SIG-M5 treated with dmso at 0.1 percent for 504 hours (cell line): ENCODE data around the gene CASZ1.

Experiments
- DNase-seq: peaks from one replicate; lab custom pipeline; 2025; ENCODE audit not compliant: unreplicated experiment; lab: John Stamatoyannopoulos, UW

The CASZ1 gene

GRCh38 chr1:10690484-10690883 is 106.0 kb downstream of the CASZ1 start:
- DNase-seq: no peak

GRCh38 chr1:10688409-10688786 is 108.0 kb downstream of the CASZ1 start:
- no peak for DNase-seq

GRCh38 chr1:10687782-10688408 is 108.6 kb downstream of the CASZ1 start:
- no peak for DNase-seq

DNA sequence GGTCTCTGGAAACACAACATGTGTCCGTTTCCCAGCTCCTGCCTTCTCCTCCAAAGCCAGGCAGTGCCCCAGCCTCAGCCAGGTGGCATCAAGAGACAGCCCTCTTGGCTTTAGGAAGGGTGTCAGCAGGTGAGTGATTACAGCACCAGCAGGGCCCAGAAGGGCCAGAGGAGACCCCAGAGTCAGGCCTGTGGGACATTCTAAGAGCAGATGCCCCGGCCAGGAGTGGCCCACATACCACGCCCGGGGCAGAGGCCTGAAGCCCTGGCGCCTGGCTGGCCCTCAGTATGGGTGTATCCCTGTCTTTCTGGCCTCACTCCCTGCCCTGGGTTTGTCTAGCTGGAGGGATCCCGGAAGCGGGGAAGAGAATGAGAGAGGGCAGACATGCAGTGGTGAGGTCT is 109.2 kb downstream of the CASZ1 start:
- no peak for DNase-seq

DNA sequence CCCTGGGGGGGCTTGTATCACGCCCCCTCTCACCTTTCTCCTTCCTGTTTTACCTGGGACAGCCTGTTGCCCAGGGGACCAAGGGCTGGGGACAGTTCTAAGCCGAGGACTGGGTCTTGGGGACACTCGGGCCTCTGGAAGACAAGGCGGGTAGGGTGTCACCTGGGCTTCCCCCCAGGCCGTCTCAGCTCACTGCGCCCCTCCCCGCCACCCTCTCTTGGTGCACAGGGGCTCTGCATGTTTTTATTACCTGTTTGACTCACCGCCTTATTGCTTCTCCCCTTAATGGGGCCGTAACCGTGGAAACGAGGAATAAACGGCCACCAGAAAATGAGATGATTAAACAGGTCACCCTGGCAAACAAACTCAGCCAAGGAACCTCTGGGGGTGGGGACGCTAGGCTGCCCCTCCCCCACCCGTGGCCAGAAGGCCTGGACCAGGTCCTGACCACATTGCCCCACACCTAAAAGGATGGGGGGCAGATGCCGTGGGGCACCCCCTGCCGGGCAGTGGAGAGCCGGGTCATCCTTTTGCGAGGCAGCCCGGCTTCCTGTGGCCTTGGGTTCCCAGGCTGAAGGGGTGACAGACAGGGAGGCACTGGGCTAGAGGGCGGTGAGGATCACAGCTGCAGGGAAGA is 109.9 kb downstream of the CASZ1 start:
- DNase-seq: no peak

GRCh38 chr1:10685808-10686403 is 110.5 kb downstream of the CASZ1 start:
- no peak for DNase-seq

DNA sequence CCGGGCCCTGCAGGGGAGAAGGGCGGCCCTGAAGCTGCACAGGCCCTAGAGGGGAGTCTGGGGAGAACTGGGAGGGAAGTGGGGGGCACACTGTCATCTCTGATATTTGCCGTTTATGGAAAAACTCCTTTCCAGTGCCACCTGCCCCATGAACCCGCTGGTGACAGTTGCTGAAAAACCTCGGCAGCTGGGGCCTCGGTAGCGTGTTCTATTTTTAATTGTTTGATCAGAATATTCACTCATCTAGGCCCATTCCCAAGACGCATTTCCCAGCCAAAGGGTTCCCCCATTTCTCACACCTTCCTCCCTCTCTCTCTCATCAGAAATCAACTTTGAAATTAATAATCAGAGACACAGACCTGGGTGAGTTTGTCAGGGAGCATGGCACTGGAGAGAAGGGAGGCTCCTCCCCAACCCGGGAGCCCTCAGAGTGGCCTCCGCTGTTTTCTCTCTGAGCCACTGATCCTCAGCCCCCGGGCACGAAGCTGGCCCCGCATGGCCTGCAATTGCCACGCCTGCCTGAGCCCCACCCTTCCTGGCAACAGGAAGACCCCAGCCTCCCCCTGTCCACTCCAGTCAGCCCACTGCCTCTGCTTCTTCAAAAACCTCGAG is 111.1 kb downstream of the CASZ1 start:
- DNase-seq: no peak

- DNase-seq: no peak
Measured at GRCh38 chr1:10684221-10684620, 112.2 kb downstream of the CASZ1 start.

DNA sequence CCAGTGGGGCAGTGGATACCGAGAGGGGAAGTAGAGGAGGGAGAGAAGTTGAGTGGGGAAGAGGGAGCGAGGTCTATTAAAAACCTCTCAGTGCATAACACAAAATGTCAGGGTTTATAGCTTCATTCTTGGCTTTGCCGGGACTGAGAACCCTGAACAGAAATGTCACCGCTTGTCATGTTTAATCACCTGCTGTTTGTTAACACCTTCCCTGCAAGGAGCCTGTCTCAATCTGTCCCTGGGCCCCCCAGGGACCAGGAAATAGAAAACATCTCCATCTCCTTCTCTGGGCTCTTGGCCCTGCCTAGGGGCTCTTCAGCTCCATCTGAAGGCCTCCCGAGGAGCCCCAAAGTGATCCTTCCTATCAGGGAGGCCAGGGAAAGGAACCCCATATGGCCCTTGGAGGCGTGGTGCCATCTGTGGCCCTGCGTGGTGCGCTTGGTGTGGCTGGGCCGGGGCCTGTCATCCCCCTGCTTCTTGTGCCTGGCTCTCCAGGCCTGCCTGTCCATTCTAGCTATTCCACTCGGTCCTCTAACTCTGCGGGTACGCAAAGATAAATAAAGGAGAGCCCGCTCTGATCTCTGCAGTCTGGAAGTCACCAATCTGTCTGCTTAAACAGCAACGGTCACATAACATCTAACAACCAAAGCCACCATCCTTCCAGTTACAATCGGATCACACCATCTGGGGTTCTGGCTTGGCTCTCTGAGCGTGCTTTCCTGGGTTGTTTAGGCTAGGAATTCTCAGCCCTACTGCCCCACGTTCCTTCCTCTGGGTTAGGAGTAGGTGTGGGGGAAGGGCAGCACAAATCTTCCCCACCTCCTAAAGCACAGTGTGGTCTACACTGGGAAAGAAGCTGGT is 113.8 kb downstream of the CASZ1 start:
- DNase-seq: no peak

- DNase-seq: no peak
Measured at GRCh38 chr1:10682108-10682445, 114.4 kb downstream of the CASZ1 start.

DNA sequence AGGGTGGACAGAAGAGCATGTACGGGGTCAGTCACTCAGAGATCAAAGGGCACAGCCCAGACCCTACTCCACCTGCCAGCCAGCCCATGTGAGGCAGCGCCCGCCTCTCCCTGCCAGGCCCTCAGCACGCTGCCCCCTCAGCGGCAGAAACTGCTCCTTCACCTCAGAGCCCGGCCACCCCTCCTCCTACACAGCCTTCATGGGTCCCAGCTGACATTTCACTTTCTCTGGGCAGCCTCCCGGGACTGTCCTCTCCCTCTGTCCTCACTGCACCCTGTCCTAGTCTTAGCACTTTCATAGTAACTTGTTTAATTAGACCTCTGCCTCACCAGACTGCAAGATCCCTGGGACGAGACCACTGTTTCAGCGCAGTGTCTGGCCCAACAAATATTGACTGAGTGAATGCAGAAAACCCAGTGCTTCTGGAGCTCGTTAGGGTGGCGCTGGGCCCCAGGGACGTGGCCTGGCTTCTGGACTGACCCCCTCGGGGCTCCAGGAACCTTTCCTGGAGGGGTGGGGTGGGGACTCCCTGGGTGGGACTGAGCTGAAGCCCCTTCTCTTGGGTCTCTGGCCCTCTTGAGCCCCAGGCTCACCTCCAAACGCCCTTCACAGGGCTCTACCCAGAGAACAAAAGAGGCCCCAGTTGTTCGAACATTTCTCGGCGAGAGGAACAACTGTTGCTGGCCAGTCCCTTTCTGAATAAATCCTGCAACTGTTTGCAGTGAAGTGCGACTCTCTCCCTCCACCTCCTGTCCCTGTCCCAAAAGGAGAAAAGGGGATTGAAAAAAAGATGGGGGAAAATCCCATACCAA is 114.9 kb downstream of the CASZ1 start:
- DNase-seq: no peak

DNA sequence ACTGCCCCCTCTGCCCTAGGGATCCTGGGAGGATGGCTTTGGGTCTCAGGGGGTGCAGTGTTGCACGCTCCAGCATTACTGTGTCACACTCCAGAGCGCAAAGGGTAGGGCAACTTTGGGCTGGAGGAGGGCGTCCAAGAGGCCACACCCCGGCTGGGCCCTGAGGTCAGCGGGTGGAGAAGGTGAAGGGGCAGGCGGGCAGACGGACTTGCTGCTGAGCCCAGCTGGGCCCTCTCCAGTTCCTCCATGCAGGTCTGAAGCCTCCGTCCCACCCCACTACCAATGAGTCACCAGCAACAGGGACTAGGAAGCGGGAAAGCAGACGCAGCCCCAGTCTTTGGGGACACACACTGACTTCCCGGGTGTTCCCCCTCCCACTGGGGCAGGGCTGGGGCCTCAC is 116.0 kb downstream of the CASZ1 start:
- DNase-seq: no peak

GRCh38 chr1:10679496-10680220 is 116.8 kb downstream of the CASZ1 start:
- no peak for DNase-seq

DNA sequence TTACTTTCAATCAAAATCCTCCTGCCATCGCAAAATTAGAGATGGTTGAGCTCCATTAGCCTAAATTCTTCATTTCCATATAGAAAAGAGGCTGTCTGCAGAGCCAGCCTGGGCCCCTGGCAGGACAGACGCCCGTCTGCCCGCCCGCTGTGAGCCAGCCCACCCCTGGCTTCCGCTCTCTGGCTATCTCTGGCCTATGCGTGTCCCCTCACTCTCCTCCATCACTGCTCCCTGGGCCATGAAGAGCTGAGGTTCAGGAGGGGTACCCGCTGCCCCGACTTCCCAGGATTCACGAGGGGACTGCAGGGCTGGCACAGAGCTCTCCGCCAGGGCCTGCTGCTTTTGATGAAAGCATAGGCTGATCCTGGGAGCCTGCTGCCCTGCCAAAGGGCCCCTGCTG is 117.6 kb downstream of the CASZ1 start:
- DNase-seq: no peak

DNA sequence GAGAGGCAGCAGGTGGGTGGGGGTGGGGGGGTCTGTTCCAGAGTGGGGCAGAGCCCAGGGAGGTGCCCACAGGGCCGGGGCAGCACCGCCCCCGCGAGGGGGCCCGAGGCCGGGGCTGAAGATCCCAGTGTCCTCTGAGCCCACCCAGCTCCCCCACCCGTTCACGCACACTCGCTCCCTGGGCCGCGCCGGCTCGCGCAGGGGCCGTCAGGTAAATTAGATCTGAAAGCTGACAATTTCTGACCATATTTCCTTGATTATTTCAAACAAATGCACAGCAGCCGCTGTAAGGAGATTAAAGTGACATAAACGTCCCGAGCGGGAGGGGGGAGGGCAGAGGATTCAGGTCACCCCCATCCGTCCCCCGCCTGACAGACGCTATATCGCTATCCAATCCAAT is 118.0 kb downstream of the CASZ1 start:
- DNase-seq: no peak

DNA sequence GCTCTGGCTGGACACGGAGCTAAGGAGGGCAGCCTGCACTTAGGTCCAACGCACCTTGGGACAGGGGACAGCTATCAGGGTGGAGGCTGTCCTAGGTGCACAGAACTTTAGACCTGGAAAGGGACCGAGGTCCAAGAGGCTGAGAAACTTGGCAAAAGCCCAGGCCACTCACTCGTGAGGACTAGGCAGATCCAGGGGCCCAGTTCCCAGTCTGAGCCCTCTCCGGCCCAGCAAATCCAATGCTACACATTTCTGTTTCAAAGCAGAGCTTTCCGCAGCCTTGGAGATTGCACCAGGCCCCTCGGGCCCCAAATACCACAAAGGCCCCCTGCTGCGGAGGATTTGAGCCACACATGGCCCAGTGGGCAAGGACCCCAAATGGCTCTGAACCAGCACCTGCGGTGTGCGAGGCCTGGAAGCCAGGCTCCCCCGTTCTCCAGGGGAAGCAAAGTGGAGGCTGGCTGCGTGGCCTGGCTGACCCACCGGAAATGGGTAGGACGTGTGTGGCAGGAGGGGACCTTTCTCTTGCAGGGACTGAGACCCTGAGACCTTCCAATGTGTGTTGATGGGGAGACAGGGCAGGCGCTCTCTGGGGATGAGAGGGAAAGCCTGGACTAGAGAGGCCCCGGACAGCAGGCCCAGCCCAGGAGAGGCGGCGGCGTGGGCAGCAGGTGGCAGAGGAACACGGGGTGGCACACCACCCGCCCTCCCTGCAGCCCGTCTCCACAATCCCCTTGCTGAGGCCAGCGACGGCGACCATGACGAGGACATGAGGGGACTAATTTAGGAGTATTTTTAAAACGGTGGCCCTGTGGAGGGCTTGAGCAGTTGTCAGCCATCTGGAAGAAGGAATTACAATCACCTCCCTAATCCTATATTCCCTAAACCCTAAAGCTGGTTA is 118.7 kb downstream of the CASZ1 start:
- no peak for DNase-seq

GRCh38 chr1:10676963-10677362 is 119.5 kb downstream of the CASZ1 start:
- DNase-seq: no peak

- DNase-seq: no peak
Measured at GRCh38 chr1:10675813-10676212, 120.6 kb downstream of the CASZ1 start.
